Measurements from ENCODE around the gene HPCAL1.

DNA sequence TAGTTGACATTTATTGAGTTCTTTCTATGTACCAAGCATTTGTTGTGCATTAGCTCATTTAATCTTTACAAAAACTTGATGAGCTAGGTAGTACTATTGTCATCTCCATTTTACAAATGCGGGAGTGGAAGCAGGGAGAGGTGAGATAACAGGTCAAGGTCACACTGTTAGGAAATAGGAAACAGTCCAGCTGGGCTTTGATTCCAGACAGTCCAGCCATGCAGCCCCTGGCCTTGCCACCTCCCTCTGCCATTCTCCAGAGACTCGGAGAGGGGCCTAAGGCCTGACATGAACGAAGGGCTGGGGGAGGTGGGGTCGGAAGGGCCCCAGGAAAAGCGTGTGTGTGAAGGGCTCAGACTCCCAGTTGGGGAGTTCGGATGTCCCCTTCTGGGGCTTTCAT is 89.8 kb downstream of the HPCAL1 start:
- TF ChIP-seq POLR2A (IDR thresholded peaks at IDR 0.05; ENCODE audit: low read depth, low read length) (no peak), TAF1 (IDR thresholded peaks at IDR 0.05; ENCODE audit: low read depth, low read length) (no peak), POLR2AphosphoS5 (IDR thresholded peaks at IDR 0.05; ENCODE audit: low read depth, low read length) (no peak), PAX5 (IDR thresholded peaks at IDR 0.05; ENCODE audit: insufficient read depth, low read length, severe bottlenecking) (no peak)

Measured in GM12891 (cell line).